ENCODE measurements around the gene PIGU.
"Not testable (repeated sequence)": the region's sequence is repeated elsewhere in the genome, so short reads cannot be mapped to it uniquely, and the experiment has no call there.

The PIGU gene

GRCh38 chr20:34706912-34707784, 30.3 kb upstream of the PIGU start:
- DNase-seq = no peak

GRCh38 chr20:34706302-34706875, 29.5 kb upstream of the PIGU start:
- no peak for DNase-seq

DNA sequence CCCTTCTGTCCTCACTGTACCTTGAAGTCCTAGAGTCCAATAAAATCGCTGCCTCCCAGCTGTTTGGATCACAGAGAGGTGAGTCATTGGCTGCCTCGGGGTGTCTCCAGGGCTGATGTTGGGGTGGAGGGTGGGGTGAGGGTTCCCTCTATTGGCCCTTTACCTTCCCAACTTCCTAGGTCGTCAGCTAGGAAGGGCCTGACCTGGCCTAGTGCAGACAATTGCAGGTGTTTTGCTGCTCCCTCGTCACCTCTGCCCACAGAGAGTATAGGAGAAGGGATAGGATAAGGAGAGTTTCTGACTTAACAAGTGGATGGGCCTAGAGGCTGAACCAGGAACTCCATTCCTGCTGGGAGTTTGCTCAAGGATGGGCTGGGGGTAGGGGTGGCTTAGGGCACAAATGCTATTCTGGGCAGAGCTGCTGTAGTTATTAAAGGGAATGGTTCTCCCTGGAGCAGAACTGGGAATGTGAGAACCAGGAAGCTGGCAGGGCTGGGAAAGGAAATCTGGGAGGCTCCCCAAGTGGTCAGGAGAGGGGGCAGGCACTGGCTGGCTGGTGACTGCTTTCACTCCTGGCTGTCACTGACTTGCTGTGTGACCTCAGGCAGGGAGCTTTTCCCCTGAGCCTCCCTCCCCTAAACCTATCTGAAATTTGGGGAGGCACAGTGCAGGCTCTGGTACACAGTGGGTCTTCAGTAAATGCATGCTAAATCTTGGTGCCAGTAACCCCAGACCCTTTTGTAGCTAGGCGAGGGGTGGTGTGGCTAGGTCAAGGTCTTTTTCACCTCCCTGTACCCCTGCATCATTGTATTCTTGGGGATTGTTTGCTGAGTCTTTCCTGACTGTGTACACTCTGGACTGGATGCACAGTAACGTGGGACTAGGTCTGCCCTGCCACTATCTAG, 28.8 kb upstream of the PIGU start:
- DNase-seq = no peak

DNA sequence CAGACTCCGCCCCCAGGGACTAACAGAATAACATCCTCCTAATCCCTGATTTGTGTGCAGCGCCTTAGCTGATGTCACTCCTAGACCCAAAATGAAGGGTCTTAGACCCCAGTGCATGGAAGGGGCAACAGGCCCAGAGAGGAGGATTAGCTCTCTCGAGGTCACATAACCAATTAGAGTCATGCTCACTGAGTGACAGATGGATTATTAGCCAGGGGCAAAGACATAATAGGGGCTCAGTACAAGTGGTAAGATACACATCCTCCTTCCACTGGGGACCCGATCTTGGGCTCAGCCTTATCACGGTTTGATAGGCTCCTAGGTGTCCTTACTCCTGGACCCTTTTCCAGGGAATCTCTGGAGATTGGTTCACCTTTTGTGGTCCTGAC, 28.1 kb upstream of the PIGU start:
- DNase-seq = no peak

GRCh38 chr20:34704177-34705007, 27.5 kb upstream of the PIGU start, which contains the start of gene TP53INP2:
Gene TP53INP2 (plus strand): TSS chr20:34704344. CDS start chr20:34708740, 4,396 bp downstream.
- DNase-seq = peak; percentile 78

DNA sequence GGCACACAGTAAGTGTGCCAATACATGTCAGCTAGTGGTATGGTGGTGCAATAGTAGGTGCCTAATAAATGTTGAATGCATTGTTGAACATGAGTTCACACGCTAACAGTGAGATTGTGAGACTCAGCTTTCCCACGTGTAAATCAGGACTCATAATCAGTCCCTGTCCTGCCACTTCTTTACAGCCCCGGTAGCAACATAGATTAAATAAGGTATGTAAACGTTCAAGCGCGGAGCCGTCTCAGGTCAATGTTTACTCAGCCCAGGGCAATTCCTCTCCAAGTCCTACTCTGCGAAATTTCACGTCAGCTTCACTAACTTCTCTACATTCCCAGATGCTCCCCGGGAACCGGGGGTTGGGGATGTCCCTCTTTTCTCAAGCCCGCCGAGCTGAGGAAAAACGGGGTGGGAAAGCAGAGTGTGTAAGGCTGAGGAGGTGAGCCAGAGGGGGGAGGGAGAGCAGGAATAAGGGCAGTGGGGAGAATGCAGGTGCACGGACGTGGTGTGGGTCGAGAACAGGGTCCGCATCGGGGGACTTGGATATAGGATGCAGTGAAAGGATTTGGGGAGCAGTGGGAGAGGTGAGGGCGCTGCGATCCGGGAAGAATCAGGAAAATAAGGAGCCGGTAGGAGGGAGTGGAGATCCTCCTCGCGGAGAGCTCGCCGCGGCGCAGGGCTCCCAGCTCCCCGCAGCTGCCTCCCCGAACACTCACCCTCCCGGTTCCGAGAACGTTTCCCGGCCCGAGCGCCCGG, 26.7 kb upstream of the PIGU start:
- DNase-seq = no peak

- DNase-seq = no peak
Measured at GRCh38 chr20:34703061-34703423, 26.1 kb upstream of the PIGU start.

DNA sequence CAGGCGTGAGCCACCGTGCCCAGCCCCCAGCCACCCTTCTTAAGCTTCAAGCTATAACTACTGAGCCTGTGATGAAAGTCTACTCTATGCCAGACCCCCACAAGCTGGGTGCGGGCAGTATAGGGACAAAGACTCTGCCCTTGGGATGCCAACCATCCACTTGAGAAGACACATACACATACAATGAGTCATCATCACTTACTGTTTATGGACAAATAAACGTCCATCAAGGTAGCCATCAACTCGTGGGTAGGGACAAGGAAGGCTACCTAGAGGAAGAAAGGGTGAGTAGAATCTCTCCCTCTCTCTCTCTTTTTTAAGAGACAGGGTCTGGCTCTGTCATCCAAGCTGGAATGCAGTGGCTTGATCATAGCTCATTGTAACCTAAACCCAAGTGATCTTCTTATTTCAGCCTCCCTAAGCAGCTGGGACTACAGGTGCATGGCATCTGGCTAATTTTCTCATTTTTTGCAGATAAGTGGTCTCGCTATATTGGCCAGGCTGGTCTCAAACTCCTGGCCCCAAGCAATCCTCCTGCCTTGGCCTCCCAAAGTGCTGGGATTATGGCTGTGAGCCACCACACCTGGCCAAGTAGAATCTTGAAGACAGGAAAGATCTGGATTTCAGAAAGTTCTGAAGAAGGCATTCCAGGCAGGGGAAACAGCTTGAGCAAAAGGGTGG, 24.7 kb upstream of the PIGU start:
- DNase-seq = no peak

- no peak for DNase-seq
Measured at GRCh38 chr20:34693414-34693813, 16.5 kb upstream of the PIGU start.

- no peak for DNase-seq
Measured at GRCh38 chr20:34691838-34692237, 14.9 kb upstream of the PIGU start.

DNA sequence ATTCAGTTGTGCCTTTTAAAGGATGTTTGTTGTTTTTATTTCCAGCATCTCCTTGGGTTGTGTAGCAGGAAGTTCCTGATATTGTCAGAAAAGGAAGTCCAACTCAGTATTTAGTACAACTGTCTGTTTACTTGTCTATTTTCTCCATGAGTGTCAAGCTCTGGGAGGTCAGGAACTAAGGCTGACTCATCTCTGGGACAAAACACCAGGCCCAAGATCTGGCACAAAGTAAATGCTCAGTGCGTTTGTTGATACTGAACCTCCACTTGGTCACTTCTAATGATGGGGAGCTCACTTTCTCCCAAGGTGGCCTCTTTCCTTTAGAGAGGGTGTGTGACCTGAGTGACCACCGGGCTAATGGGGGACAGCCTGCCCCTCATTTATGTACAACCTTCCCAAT, 12.6 kb upstream of the PIGU start:
- DNase-seq = no peak

- no peak for DNase-seq
Measured at GRCh38 chr20:34683667-34684066, 6.8 kb upstream of the PIGU start.

DNA sequence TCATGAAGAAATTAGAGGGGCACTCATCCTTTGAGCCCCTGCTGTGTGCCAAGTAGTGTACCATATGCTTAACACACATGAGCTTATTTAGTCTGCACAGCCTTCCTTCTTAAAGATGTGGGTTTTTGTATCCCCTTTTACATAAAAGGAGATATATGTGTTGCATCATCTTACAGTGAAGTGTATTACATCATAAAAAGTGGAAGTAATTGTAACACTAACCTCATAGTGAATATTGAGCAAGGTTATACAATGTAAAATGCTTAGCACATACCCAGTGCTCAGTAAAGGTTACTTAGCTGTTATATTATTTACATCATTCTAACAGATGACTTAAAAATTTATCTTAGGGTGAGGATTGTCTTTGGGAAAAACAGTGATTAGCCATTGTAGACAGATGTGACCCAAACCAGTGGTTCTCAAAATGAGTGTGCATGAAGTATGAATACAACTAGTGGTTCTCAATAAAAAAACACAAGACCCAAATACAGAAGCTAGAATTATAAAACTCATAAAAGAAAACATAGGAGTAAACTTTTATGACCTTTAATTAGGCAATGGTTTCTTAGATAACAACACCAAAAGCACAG, 3.8 kb upstream of the PIGU start:
- DNase-seq = no peak

- DNase-seq = no peak
Measured at GRCh38 chr20:34675993-34676641, 775 bp downstream of the PIGU start.

GRCh38 chr20:34675561-34675960, 1.3 kb downstream of the PIGU start:
- DNase-seq = no peak

DNA sequence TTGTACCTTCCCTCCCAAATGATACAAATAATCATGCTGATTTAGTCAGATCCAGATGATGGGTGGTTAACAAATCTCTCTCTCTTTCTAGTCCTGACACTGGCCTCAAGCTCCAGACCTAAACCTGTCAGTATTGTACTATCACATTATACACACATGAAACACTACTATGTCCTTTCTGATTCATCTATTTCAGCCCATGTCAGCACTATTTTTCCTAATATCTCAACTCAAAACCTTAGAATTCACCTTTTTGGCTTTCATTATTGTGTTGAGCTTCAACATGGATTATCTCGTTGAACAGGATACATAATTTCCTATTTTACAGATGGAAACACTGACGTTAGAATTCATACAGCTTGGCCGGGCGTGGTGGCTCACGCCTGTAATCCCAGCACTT, 3.5 kb downstream of the PIGU start:
- DNase-seq = no peak

DNA sequence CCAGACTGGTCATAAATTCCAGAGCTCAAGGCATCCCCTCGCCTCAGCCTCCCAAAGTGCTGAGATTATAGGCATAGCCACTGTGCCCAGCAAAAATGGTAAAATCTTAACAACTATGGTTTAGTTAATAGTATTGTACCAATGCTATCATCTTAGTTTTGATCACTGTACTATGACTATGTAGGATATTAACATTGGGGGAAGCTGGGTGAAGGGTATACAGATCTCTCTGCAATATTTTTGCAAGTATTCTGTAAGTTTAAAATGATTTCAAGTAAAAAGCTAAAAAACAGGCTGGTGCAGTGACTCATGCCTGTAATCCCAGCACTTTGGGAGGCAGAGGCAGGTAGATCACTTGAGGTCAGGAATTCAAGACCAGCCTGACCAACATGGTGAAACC, 7.8 kb downstream of the PIGU start:
- DNase-seq = no peak

DNA sequence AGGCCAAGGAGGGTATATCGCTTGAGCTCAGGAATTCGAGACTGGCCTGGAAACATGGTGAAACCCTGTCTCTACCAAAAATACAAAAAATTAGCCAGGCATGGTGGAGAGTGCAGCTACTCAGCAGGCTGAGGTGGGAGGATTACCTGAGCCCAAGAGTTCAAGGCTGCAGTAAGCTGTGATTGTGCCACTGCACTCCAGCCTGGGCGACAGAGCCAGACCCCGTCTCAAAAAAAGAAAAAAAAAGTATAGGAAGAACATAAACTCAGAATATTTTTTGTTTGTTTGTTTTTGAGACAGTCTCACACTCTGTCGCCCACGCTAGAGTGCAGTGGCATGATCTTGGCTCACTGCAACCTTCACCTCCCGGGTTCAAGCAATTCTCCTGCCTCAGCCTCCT, 12.1 kb downstream of the PIGU start:
- DNase-seq = not testable (repeated sequence)

- DNase-seq = no peak
Measured at GRCh38 chr20:34663213-34663943, 13.5 kb downstream of the PIGU start.

DNA sequence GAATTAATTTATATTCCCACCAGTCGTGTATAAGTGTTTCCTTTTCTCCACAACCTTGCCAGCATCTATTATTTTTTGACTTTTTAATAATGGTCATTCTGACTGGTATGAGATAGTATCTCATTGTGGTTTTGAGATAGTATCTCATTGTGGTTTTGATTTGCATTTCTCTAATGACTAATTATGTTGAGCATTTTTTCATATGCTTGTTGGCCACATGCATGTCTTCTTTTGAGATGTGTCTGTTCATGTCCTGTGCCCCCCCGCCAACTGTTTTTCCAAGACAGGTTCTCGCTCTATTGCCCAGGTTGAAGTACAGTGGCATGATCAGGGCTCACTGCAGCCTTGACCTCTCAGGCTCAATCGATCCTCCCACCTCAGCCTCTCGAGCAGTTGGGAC, 15.1 kb downstream of the PIGU start:
- not testable (repeated sequence) for DNase-seq
